ENCODE data around the gene SEMA6A. TPM values are rescaled to one million over a fixed set of nuclear protein-coding genes. Genes with fewer than 3 reads are reported as not detected.

Gene SEMA6A
- total and polyA plus RNA-seq, 9 of the 15 experiments (the other 6 are each of a cell fraction or from before 2014, with no cell fraction given): 0.04 to 0.42 (median 0.18) TPM; not detected in 5

GRCh38 chr5:116542619-116543018 is 32.0 kb downstream of the SEMA6A start (continued):
- TF ChIP-seq BRCA1 (IDR thresholded peaks at IDR 0.05): no peak
- TF ChIP-seq BRCA1 (CRISPR knock-in tag; IDR thresholded peaks at IDR 0.05): no peak

- H3K79me2 ChIP-seq (ENCODE audit: control insufficient read depth, insufficient read depth, low read length): no peaks in the 10 kb centered on the region
- no peaks in the 10 kb centered on the region for H3K9me3 ChIP-seq (replicated peaks; ENCODE audit: control insufficient read depth, insufficient read depth, low read depth, low read length)
- H2AFZ ChIP-seq (ENCODE audit: low read depth, low read length): no peak overlapping the region
- H3K4me2 ChIP-seq (ENCODE audit: insufficient read depth, low read length): no peak overlapping the region
- FAIRE-seq (no peak), DNase-seq (ENCODE audit: extremely low read depth in 1 of 4, low spot score in 3 of 4) (no peak), ATAC-seq (no peak)
- H3K27me3 ChIP-seq (ENCODE audit: control insufficient read depth in 2 of 2, insufficient read depth in 2 of 2, low read length in 2 of 2): no peaks in the 10 kb centered on the region; a peak in 1 of 5 replicates
- in situ Hi-C loops (cut with MboI): no loop called here
- ChIA-PET CTCF (ENCODE audit: low intra/inter-chr PET ratio) (no interaction called here), POLR2A (interaction anchor here (0.6 kb wide), 1 partner anchor 9 kb away, joined by 3 read pairs; no protein-coding TSS in a partner anchor)
- H3K27ac ChIP-seq (ENCODE audit: extremely low read depth, low read depth, low read length): no peak overlapping the region
- H3K36me3 ChIP-seq (ENCODE audit: control insufficient read depth, insufficient read depth, low read length): no peaks in the 10 kb centered on the region
- BruUV-seq (replicated peaks): no TSS peak
- 0% methylated on average over 3 of the region's 3 CpGs for WGBS (ENCODE audit: insufficient coverage, low coverage, missing lambda C conversion rate)
- no peaks in the 10 kb centered on the region for H3K9me1 ChIP-seq (ENCODE audit: control insufficient read depth, insufficient read depth, low read length)
- TF ChIP-seq HDAC8 (tag; IDR thresholded peaks at IDR 0.05) (no peak), GTF3C2 (IDR thresholded peaks at IDR 0.05; ENCODE audit: borderline replicate concordance, extremely low read depth, insufficient read length) (no peak), KLF6 (CRISPR knock-in tag; IDR thresholded peaks at IDR 0.05; ENCODE audit: borderline replicate concordance) (no peak), HOMEZ (CRISPR knock-in tag; IDR thresholded peaks at IDR 0.05) (no peak), ZNF57 (CRISPR knock-in tag; IDR thresholded peaks at IDR 0.05) (no peak)
- H4K20me1 ChIP-seq (replicated peaks; ENCODE audit: control insufficient read depth, insufficient read depth, low read length): no peaks in the 10 kb centered on the region
- no peak overlapping the region for H3K9ac ChIP-seq (ENCODE audit: insufficient read depth in 1 of 2, low read depth in 2 of 2, low read length in 2 of 2)
- intact Hi-C loops (cut with micrococcal nuclease): no loop called here
- no peak overlapping the region for H3K4me3 ChIP-seq
- no peaks in the 10 kb centered on the region for H3K4me1 ChIP-seq (replicated peaks in 1 of 2; ENCODE audit: control insufficient read depth in 2 of 2, insufficient read depth in 2 of 2, low read length in 2 of 2)
Measured at GRCh38 chr5:116539222-116539621, 35.4 kb downstream of the SEMA6A start.

Measured in K562 (cell line).